ENCODE data around the gene SMYD2. TPM values are rescaled to one million over a fixed set of nuclear protein-coding genes. Genes with fewer than 3 reads are reported as not detected.

The SMYD2 gene, protein sequence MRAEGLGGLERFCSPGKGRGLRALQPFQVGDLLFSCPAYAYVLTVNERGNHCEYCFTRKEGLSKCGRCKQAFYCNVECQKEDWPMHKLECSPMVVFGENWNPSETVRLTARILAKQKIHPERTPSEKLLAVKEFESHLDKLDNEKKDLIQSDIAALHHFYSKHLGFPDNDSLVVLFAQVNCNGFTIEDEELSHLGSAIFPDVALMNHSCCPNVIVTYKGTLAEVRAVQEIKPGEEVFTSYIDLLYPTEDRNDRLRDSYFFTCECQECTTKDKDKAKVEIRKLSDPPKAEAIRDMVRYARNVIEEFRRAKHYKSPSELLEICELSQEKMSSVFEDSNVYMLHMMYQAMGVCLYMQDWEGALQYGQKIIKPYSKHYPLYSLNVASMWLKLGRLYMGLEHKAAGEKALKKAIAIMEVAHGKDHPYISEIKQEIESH
- total RNA-seq, result 10 to 100 TPM; 35.2 to 50.9 TPM

DNA sequence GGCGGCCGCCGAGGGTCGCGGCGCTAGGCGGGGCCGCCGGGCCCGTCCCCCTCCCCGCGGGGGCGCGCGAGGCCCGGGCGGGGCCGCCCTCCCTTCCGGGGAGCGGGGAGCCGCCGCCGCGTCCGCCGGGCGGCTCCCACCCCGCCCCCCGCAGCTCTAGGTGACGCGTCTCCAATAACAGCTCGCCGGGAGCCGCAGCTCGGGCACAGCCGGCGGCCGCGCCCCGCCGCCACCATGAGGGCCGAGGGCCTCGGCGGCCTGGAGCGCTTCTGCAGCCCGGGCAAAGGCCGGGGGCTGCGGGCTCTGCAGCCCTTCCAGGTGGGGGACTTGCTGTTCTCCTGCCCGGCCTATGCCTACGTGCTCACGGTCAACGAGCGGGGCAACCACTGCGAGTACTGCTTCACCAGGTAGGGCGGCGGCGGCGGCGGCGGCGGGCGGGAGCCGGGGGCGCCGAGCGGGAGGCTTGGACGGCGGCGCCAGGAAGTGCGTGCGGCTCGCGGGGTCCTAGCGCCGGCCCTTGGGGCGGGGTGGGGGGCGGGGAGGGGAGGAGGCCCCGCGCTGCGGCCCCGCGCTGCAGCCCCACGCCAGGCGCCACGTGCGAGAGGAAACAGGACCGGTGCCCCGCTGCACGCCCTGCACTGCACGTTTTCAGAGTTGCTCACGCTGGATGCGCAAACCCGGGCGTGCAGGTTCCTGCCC is at the start of gene SMYD2:
TSS of gene SMYD2 (plus strand) at position 139 of the 699 bp plus-strand sequence. CDS start at position 235, 96 bp downstream.
- peak within 1 kb of the TSS; percentile 92 for H3K4me3 Mint-ChIP-seq
- no peaks in the 10 kb centered on the region for H3K9me3 Mint-ChIP-seq
- peak; percentile 78 for ATAC-seq (replicated peaks)

DNA sequence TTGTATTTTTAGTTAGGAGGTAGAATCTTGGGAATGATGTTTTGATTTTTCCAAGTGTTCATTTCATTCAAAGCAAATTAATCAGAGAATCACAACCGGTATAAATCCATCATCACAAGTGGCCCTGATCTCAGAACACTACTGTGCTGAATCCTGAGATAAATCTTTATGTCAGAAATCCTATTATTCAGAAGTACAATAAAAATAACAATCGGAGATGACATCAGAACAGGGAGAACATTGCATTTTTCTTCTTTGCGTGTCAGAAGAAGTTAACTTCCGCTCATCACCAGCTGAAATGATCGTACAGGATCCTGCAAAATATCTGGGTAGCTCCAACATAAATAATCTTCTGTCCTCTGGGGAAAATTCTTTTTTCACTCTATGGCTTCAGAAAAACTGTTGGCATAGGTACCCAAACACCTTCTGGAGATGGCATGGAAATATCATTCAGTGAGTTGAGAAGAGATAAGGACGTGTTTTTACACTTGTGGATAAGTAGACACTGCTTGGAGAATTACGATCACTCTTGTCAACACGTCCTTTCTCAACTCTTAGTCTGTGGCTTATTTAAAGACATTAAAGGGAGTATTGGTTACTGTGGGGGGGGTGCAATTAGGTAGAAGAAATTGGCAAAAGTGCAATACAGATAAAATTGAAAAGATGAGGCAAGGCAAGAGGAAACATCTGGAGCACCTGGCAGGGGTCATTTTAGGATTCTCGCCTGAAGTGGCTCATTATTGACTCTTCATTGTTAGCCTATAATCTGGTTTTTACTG is 46.9 kb upstream of the SMYD2 start:
- peaks cover 23% of the 10 kb centered on the region for H3K27me3 Mint-ChIP-seq

More for the DNA sequence above, at the start of gene SMYD2:
- peaks cover 20% of the 10 kb centered on the region for H3K4me1 Mint-ChIP-seq
- no peaks in the 10 kb centered on the region for H3K27me3 Mint-ChIP-seq
- peak within 1 kb of the TSS; percentile 82 for H3K27ac Mint-ChIP-seq
- no peaks in the 10 kb centered on the region for H3K36me3 Mint-ChIP-seq (ENCODE audit: low read depth)

DNA sequence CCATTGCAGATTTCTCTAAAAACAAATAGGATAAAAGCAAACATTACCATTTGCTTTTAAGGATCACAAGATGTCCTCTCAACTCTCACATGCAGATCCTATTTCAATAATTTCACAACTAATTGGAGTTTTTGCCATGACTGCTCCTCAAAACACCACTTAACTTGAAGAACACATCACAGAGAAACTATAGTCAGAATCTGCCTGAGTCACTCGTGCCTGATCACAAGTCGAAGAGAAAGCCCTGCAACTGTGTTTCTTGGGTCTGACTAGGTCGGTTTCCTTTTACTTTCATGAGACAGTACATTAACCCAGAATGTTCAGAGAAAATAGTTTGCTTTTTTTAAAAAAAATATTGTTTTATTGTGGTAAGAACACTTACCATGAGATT is 46.3 kb upstream of the SMYD2 start:
- H3K36me3 Mint-ChIP-seq (ENCODE audit: low read depth), result no peaks in the 10 kb centered on the region
- H3K4me1 Mint-ChIP-seq, result no peaks in the 10 kb centered on the region
- no peak overlapping the region for H3K4me3 Mint-ChIP-seq
- H3K27me3 Mint-ChIP-seq, result peaks cover 23% of the 10 kb centered on the region
- H3K9me3 Mint-ChIP-seq, result no peaks in the 10 kb centered on the region
- no peak overlapping the region for H3K27ac Mint-ChIP-seq
- no peak for ATAC-seq (replicated peaks)

More for the DNA sequence above, 46.9 kb upstream of the SMYD2 start:
- H3K4me1 Mint-ChIP-seq, result no peaks in the 10 kb centered on the region
- H3K27ac Mint-ChIP-seq, result no peak overlapping the region
- no peak overlapping the region for H3K4me3 Mint-ChIP-seq
- no peaks in the 10 kb centered on the region for H3K9me3 Mint-ChIP-seq
- no peaks in the 10 kb centered on the region for H3K36me3 Mint-ChIP-seq (ENCODE audit: low read depth)
- ATAC-seq (replicated peaks), result no peak

DNA sequence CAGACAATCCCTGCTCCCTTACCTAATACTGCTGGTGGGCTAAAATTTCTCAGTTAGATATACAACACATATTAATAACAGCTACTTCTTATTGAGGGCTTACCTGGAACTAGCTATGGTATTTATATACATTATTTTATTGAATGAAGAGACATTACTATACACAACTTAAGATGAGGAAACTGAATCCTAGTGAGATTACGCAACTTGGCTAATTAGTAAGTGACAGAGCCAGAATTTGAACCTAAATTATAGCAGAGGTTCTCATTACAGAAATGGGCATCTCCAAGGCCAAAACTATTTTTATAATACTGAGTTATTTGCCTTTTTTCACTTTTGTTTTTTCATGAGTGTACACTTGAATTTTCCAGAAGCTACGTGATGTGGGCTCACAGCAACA is 44.5 kb upstream of the SMYD2 start:
- Mint-ChIP-seq H3K27me3 (peaks cover 26% of the 10 kb centered on the region), H3K36me3 (ENCODE audit: low read depth) (no peaks in the 10 kb centered on the region), H3K9me3 (no peaks in the 10 kb centered on the region), H3K4me1 (no peaks in the 10 kb centered on the region), H3K27ac (no peak overlapping the region), H3K4me3 (no peak overlapping the region)
- ATAC-seq (replicated peaks), result no peak

DNA sequence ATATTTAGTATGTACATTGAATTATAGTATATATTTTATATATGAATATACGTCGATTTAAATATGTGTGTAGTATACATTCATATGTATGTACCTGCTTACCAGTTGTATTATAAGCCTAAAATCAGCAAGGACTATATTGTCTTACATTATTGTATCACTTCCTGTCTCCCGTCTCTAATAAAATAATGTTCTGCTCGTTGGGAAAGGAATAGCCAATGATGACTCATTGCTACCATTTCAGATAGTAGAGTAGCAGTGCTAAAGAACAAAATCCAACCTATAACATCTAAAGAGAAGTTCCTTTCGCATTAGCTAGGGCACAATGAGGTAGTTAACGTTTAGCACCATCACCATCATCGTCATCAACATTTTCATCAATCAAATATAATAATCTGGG is 39.9 kb upstream of the SMYD2 start:
- Mint-ChIP-seq H3K9me3 (no peaks in the 10 kb centered on the region), H3K27me3 (peaks cover 26% of the 10 kb centered on the region), H3K4me3 (no peak overlapping the region), H3K36me3 (ENCODE audit: low read depth) (no peaks in the 10 kb centered on the region), H3K4me1 (peaks cover 4% of the 10 kb centered on the region), H3K27ac (no peak overlapping the region)
- ATAC-seq (replicated peaks), result no peak

DNA sequence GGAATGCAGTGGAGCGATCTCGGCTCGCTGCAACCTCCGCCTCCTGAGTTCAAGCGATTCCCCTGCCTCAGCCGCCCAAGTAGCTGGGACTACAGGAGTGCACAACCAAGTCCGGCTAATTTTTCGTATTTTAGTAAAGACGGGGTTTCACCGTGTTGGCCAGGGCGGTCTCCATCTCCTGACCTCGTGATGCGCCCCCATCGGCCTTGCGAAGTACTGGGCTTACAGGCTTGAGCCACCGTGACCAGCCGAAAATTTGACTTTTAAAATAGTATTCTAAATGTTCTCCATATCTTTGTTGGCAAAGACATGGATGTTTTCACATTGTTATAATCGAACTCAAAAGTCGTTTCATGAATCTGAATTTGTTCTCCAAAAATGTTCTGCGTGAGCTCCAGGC is 36.7 kb upstream of the SMYD2 start:
- no peaks in the 10 kb centered on the region for H3K9me3 Mint-ChIP-seq
- H3K27me3 Mint-ChIP-seq, result peaks cover 36% of the 10 kb centered on the region
- no peak overlapping the region for H3K4me3 Mint-ChIP-seq
- H3K36me3 Mint-ChIP-seq (ENCODE audit: low read depth), result no peaks in the 10 kb centered on the region
- H3K4me1 Mint-ChIP-seq, result peaks cover 4% of the 10 kb centered on the region
- no peak for ATAC-seq (replicated peaks)
- H3K27ac Mint-ChIP-seq, result no peak overlapping the region

DNA sequence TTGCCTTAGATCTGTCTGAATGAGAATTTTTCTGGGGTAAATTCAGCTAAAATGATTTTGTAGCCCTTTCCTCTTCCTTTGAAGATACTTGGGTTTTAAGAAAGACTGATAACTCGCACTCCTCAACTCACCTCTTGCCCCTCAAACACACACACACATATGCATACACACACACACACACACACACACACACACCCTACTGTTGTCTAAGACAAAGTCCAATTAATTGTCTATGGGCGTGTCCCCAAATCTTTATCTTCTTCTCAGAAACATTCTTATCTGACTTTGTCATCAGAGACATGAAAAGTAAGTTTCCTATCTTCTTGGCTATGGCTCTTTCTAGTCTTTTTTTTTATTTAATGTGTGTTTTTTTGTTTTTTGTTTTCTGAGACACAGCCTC is 36.1 kb upstream of the SMYD2 start:
- Mint-ChIP-seq H3K9me3 (no peaks in the 10 kb centered on the region), H3K4me3 (no peak overlapping the region), H3K27ac (no peak overlapping the region), H3K27me3 (peaks cover 40% of the 10 kb centered on the region), H3K36me3 (ENCODE audit: low read depth) (no peaks in the 10 kb centered on the region), H3K4me1 (peaks cover 4% of the 10 kb centered on the region)
- no peak for ATAC-seq (replicated peaks)

DNA sequence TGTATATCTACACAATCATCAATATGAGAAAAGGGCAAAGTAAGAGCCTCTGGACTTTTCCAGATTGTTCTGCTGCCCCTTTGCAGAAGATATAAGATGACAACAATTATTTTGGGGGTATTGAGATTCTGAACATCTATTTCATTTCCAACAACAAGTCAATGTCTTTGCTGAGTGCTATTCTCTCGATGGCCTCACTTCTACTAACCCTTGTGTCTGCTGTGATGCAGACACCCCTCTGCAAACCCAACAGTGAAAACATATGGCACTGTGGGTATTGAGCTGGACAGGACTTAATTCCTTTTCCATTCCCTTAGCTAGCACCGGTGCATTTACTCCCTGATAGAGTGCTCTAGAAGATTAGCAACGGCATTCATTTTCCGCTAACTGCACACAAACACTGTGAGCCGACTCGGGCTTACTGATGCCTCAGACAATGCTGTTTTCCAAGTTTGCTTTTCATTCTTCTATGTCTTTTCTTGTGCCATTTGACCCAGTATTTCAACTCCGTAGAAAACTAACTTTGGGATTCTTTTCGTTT is 33.4 kb upstream of the SMYD2 start:
- Mint-ChIP-seq H3K27me3 (peaks cover 27% of the 10 kb centered on the region), H3K9me3 (no peaks in the 10 kb centered on the region), H3K27ac (no peak overlapping the region), H3K36me3 (ENCODE audit: low read depth) (no peaks in the 10 kb centered on the region), H3K4me1 (peaks cover 4% of the 10 kb centered on the region), H3K4me3 (no peak overlapping the region)
- no peak for ATAC-seq (replicated peaks)

DNA sequence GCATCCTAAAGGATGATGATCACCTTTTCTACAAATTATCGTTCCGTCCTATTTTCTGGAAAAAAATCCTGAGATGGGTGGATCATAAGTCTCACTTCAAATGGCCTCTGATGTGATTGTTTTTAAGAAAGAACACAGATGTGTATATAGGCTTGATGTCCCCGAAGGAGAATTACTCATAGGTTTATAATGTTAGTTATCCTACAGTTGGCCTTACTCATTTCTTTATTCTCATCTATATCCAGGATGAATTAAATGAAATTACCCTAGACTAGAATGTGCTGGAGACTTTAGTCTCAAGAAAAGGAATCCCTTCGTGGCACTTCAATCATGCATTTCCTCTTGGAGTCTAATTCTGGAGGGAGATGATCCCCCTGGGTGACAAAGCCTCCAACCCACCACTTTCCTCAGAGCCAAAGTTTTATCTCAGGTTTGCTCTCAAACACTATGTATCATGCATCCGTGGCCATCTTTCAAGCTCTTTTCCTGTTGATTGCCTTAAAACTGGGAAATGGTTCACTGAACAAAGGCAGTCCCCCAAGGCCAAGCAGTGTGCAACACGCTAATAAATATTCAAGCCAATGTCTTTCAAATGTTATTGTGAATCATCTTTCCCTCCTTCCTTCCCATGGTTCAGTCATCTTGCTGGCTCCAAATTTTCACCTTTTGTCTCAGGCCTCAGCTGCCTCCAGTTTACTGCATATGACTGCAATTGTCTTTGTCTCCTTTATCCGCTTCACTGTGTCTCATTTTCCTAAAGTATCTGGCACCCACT is 32.5 kb upstream of the SMYD2 start:
- ATAC-seq (replicated peaks), result no peak
- Mint-ChIP-seq H3K9me3 (no peaks in the 10 kb centered on the region), H3K4me3 (no peak overlapping the region), H3K4me1 (peaks cover 4% of the 10 kb centered on the region), H3K27me3 (peaks cover 26% of the 10 kb centered on the region), H3K27ac (no peak overlapping the region), H3K36me3 (ENCODE audit: low read depth) (no peaks in the 10 kb centered on the region)

DNA sequence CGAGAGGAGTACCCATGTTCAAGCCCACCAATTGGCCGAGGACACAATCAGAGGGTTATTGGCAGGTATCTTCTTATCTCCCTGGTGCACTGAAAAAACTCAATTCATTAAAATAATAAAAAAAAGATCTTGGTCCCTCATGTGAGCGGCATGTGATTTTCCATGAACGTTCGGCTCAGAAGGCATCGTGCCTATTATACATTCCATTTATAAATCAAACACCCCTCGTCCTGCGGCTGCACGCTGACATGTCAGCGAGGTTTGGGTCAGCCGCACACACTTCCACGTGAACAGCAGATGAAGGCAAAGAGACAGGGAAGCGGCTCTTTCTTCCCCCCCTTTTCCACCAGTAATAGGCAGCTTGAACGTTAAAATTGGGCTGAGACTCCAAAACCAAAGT is 31.3 kb upstream of the SMYD2 start:
- ATAC-seq (replicated peaks), result no peak
- H3K4me3 Mint-ChIP-seq, result no peak overlapping the region
- H3K9me3 Mint-ChIP-seq, result no peaks in the 10 kb centered on the region
- peaks cover 4% of the 10 kb centered on the region for H3K4me1 Mint-ChIP-seq
- H3K27me3 Mint-ChIP-seq, result peaks cover 27% of the 10 kb centered on the region
- H3K27ac Mint-ChIP-seq, result no peak overlapping the region
- H3K36me3 Mint-ChIP-seq (ENCODE audit: low read depth), result no peaks in the 10 kb centered on the region

DNA sequence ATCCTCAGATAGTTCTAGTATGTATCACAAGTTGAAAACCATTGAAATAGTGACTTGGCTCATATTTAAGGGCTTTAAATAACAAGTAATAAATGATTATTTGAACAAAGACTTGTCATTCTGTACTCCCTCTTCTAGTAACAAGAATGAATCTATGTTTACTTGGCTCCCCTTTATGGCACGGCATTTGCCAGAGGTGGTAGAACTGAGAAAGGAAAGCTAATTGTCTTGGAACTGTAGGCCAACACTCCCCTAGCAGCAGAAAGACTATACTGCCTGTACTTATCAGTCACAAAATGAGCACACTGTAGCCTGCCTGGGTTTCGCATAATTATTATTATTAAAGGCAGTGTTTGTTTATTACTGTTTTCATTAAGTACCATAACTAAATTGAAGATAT is 29.6 kb upstream of the SMYD2 start:
- Mint-ChIP-seq H3K9me3 (no peaks in the 10 kb centered on the region), H3K27me3 (peaks cover 28% of the 10 kb centered on the region), H3K4me1 (no peaks in the 10 kb centered on the region), H3K27ac (no peak overlapping the region), H3K4me3 (no peak overlapping the region), H3K36me3 (ENCODE audit: low read depth) (no peaks in the 10 kb centered on the region)
- no peak for ATAC-seq (replicated peaks)

DNA sequence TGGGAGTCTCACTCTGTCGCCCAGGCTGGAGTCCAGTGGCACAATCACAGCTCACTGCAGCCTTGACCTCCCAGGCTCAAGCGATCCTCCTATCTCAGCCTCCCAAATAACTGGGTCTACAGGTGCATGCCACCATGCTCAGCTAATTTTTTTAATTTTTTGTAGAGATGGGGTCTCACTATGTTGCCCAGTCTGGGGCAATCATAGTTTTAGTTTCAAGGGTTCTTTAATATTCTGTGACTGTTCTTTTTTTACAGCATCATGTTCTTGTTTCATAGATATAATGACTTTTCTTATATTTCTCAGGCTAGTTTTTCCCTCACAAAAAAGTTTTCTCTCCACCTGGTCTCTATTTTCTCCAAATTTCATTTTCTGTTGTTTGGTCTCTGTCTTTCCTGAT is 25.4 kb upstream of the SMYD2 start:
- no peaks in the 10 kb centered on the region for H3K36me3 Mint-ChIP-seq (ENCODE audit: low read depth)
- H3K9me3 Mint-ChIP-seq, result no peaks in the 10 kb centered on the region
- no peak overlapping the region for H3K4me3 Mint-ChIP-seq
- H3K4me1 Mint-ChIP-seq, result peaks cover 9% of the 10 kb centered on the region
- no peak overlapping the region for H3K27ac Mint-ChIP-seq
- H3K27me3 Mint-ChIP-seq, result peaks cover 29% of the 10 kb centered on the region
- no peak for ATAC-seq (replicated peaks)

DNA sequence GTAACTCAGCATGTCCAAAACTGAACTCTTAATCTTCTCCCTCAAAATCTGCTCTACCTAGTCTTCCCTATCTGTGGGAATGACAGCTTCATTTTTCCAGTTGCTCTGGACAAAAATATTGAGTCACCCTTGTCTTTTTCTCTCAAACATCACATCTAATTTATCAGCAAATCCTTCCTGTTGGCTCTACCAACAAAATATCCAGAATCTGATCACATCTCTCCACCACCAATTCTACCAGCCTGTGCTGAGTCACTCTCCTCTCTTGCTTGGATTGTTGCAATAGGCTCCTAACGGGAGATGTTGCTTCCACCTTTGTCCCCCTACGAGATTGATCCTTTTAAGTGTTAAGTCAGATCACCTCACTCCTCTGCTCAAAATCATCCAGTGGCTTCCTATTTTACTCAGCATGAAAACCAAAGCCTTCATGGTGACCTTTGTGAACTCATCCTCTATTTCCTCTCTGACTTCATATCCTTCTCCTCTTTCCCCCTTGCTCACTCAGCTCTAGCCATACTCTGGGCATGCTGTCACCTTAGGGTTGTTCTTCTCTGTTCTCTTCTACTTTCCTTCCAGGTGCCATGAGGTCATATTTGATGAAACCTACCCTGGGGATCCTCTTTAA is 21.5 kb upstream of the SMYD2 start:
- H3K9me3 Mint-ChIP-seq, result no peaks in the 10 kb centered on the region
- H3K27ac Mint-ChIP-seq, result no peak overlapping the region
- ATAC-seq (replicated peaks), result peak; percentile 92
- H3K27me3 Mint-ChIP-seq, result peaks cover 45% of the 10 kb centered on the region
- H3K4me1 Mint-ChIP-seq, result peaks cover 9% of the 10 kb centered on the region
- no peak overlapping the region for H3K4me3 Mint-ChIP-seq
- no peaks in the 10 kb centered on the region for H3K36me3 Mint-ChIP-seq (ENCODE audit: low read depth)
